Upper lobe of left lung (tissue), 4 donors: ENCODE measurements around the gene ZSWIM1.

Source experiments
- EP300 ChIP-seq, 4 donors: sonication (generic); formaldehyde crosslinking; IDR thresholded peaks; one replicate each; pipeline ENCODE4 v1.5.1; 2017; ENCODE audit warnings: antibody characterized with exemption in 4 of 4, control low read depth in 2 of 4
- POLR2A ChIP-seq, 4 donors: fragments of 450-650 bp; IDR thresholded peaks; one replicate each; pipeline ENCODE4 v1.5.1; 2016 to 2017; ENCODE audit warnings: antibody characterized with exemption in 4 of 4, mild to moderate bottlenecking in 2 of 4
- POLR2AphosphoS5 ChIP-seq, 2 donors: sonication (generic); formaldehyde crosslinking; IDR thresholded peaks; one replicate each; pipeline ENCODE4 v1.5.1; 2017; ENCODE audit warnings: antibody characterized with exemption in 2 of 2
- TF ChIP-seq, protein P1 (sequence below), 6 experiments: fragments of 450-650 bp in 4 of 6; fragments of 200-600 bp in 2 of 6; sonication (generic) in 2 of 6; IDR thresholded peaks; one replicate each; pipeline ENCODE4 v1.5.1; 2016 to 2019; ENCODE audit warnings: antibody characterized with exemption in 6 of 6

GRCh38 chr20:45845452-45845851 is 35.6 kb upstream of the ZSWIM1 start:
- TF ChIP-seq POLR2A (IDR thresholded peaks at IDR 0.05) = no peak
- TF ChIP-seq, protein P1, sequence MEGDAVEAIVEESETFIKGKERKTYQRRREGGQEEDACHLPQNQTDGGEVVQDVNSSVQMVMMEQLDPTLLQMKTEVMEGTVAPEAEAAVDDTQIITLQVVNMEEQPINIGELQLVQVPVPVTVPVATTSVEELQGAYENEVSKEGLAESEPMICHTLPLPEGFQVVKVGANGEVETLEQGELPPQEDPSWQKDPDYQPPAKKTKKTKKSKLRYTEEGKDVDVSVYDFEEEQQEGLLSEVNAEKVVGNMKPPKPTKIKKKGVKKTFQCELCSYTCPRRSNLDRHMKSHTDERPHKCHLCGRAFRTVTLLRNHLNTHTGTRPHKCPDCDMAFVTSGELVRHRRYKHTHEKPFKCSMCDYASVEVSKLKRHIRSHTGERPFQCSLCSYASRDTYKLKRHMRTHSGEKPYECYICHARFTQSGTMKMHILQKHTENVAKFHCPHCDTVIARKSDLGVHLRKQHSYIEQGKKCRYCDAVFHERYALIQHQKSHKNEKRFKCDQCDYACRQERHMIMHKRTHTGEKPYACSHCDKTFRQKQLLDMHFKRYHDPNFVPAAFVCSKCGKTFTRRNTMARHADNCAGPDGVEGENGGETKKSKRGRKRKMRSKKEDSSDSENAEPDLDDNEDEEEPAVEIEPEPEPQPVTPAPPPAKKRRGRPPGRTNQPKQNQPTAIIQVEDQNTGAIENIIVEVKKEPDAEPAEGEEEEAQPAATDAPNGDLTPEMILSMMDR (IDR thresholded peaks at IDR 0.05) = no peak
- no peak for TF ChIP-seq POLR2AphosphoS5 (IDR thresholded peaks at IDR 0.05)
- TF ChIP-seq EP300 (IDR thresholded peaks at IDR 0.05) = no peak
